Keratinocyte (primary cell): ENCODE results near the gene DNAJC8. TPM values are rescaled to one million over a fixed set of nuclear protein-coding genes. Genes with fewer than 3 reads are reported as not detected.

Source experiments
- DNase-seq: peaks from one replicate; pipeline ENCODE4 v3.0.0-alpha.2; 2011; ENCODE audit warnings: low read depth, missing footprints, low spot score
- FAIRE-seq: peaks from 2 replicates; lab custom pipeline; 2011; peaks lifted over from hg19 to GRCh38; lab: Jason Lieb, UNC
- H2AFZ ChIP-seq: 2 replicates; pipeline ENCODE4 v1.6.0; 2012; ENCODE audit warnings: low read length, control low read depth, inconsistent platforms; ENCODE audit not compliant: control insufficient read depth
- H3K27ac ChIP-seq: 2 replicates; pipeline ENCODE4 v1.5.1; 2011; ENCODE audit warnings: low read length; ENCODE audit not compliant: control insufficient read depth, insufficient read depth
- H3K27me3 ChIP-seq: 3 replicates; pipeline ENCODE4 v1.6.0; 2011; ENCODE audit warnings: low read length; ENCODE audit not compliant: control insufficient read depth, insufficient read depth; ENCODE audit errors: extremely low read depth
- H3K36me3 ChIP-seq, 2 experiments: 2 replicates in 1 of 2; 3 replicates in 1 of 2; pipeline ENCODE4 v1.5.1; 2011; ENCODE audit warnings: low read length in 2 of 2, mild to moderate bottlenecking in 1 of 2; ENCODE audit not compliant: control insufficient read depth in 2 of 2, insufficient read depth in 2 of 2; ENCODE audit errors: extremely low read depth in 1 of 2
- H3K4me1 ChIP-seq: 3 replicates; pipeline ENCODE4 v1.5.1; 2011; ENCODE audit warnings: low read length; ENCODE audit not compliant: control insufficient read depth, insufficient read depth; ENCODE audit errors: extremely low read depth
- H3K4me2 ChIP-seq: 3 replicates; pipeline ENCODE4 v1.6.0; 2011; ENCODE audit warnings: low read depth, low read length; ENCODE audit not compliant: control insufficient read depth, insufficient read depth; ENCODE audit errors: extremely low read depth
- H3K4me3 ChIP-seq, 3 experiments: fragments of 200-600 bp in 1 of 3; sonication (generic) in 1 of 3; 2 replicates in 2 of 3; 3 replicates in 1 of 3; pipeline ENCODE4 v1.5.1; 2011 to 2016; ENCODE audit warnings: low read length in 3 of 3, mild to moderate bottlenecking in 3 of 3, control low read depth in 2 of 3, inconsistent platforms in 1 of 3, low read depth in 1 of 3, mixed read lengths in 1 of 3, mixed run types in 1 of 3, moderate library complexity in 1 of 3; ENCODE audit not compliant: control insufficient read depth in 2 of 3, insufficient read depth in 2 of 3; ENCODE audit errors: extremely low read depth in 1 of 3
- H3K79me2 ChIP-seq: 2 replicates; pipeline ENCODE4 v1.6.0; 2012; ENCODE audit warnings: low read length; ENCODE audit not compliant: control insufficient read depth, insufficient read depth
- H3K9ac ChIP-seq: 3 replicates; pipeline ENCODE4 v1.6.0; 2011; ENCODE audit warnings: low read length; ENCODE audit not compliant: control insufficient read depth, insufficient read depth; ENCODE audit errors: extremely low read depth
- H3K9me1 ChIP-seq: 3 replicates; pipeline ENCODE4 v1.6.0; 2011; ENCODE audit warnings: low read length; ENCODE audit not compliant: control insufficient read depth, insufficient read depth; ENCODE audit errors: extremely low read depth
- H3K9me3 ChIP-seq: 2 replicates; pipeline ENCODE4 v1.5.1; 2012; ENCODE audit warnings: low read depth, low read length; ENCODE audit not compliant: control insufficient read depth
- H4K20me1 ChIP-seq: 3 replicates; pipeline ENCODE4 v1.6.0; 2011; ENCODE audit warnings: low read length; ENCODE audit not compliant: control insufficient read depth, insufficient read depth; ENCODE audit errors: extremely low read depth
- EZH2 ChIP-seq: IDR thresholded peaks from one replicate; pipeline ENCODE4 v1.6.1; 2012; ENCODE audit warnings: inconsistent platforms, mild to moderate bottlenecking, low read length, moderate library complexity
- dilution Hi-C: fragments of 300-500 bp; cut with MboI; formaldehyde crosslinking; loops from one replicate; pipeline ENCODE4 v1.7.0; 2020; ENCODE audit warnings: low sequenced_read_pairs; ENCODE audit not compliant: extremely low pct_ligation_motif_present
- polyA plus RNA-seq, 5 experiments: library from polyadenylated mRNA; depleted of rRNA in 3 of 5; stranded (reverse) in 3 of 5; stranded (forward) in 1 of 5; unstranded in 1 of 5; fragments of >200 nt; gene quantifications; 1 replicate in 1 of 5; 2 replicates in 3 of 5; 3 replicates in 1 of 5; pipeline versions ENCODE4 v1.2.1 to v1.2.3, GENCODE V29; 2011 to 2012; ENCODE audit warnings: missing spikeins in 2 of 5, low read depth in 1 of 5, low replicate concordance in 1 of 5
- TF ChIP-seq, protein P1 (sequence below), 3 experiments: IDR thresholded peaks in 1 of 3; conservative IDR thresholded peaks in 1 of 3; optimal IDR thresholded peaks in 1 of 3; 2 replicates in 2 of 3; 3 replicates in 1 of 3; pipeline versions ENCODE3 to v1.5.1; 2011; ENCODE audit warnings: low read length in 3 of 3, mild to moderate bottlenecking in 3 of 3, moderate library complexity in 2 of 3, control low read depth in 1 of 3, inconsistent platforms in 1 of 3; ENCODE audit not compliant: insufficient read depth in 2 of 3; ENCODE audit errors: extremely low read depth in 1 of 3

The DNAJC8 gene
- polyA plus RNA-seq, 1 donor (not counting 4 experiments of a cell fraction or from before 2014, with no cell fraction given), result 104 TPM

DNA sequence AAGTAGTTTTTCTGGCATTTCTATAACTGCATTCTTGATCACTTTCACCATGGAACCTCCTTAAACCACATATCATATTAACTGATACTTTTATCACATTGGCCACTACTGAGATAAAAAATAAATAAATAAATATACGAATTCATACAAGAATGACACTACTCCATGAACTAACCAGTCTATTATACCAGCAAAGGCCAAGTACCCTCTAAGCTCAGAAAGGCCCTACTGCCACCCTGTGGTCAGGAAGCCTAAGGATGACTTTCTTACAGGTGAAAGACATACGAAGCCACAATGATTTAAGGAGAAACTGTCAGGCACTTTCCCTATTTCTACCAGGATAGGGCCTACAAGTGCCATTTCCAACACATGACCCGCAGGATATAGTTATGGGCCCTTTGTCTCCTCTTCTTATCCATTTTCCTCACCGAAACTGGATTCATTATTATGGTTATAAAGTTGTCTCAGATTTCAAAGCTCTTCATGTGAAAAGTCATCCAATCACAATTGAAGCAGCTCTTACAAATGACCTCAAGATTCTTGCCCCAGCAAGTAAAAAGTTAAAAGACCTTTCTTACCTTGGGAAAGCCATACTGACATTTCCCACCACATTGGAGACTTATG, 23.9 kb downstream of the DNAJC8 start:
- FAIRE-seq (peak; percentile 86), DNase-seq (no peak)
- H3K36me3 ChIP-seq, result peaks cover 14 to 17% of the 10 kb centered on the region in 2 experiments

DNA sequence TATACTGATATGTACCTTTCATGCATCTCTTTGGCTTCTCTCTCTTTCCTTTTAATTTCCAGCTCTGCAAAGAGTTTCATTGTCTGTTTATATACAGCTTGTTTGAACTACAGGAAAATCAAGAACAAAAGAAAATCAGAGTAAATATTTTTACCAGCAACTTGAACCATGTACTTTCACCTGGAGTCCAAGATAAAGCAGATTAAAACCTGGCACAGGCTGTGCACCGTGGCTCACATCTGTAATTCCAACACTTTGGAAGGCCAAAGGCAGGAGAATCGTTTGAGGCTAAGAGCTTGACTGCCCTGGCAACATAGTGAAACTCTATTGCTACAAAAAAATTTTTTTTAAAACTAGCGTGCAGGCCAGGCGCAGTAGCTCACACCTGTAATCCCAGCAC, 27.6 kb downstream of the DNAJC8 start:
- Histone ChIP-seq H3K9me1 (no peaks in the 10 kb centered on the region), H3K9ac (no peak overlapping the region), H2AFZ (no peak overlapping the region), H3K4me1 (no peaks in the 10 kb centered on the region), H3K4me2 (no peak overlapping the region), H3K36me3 (peaks cover 16 to 21% of the 10 kb centered on the region in 2 experiments), H3K27ac (no peak overlapping the region), H3K4me3 (no peak overlapping the region), H4K20me1 (no peaks in the 10 kb centered on the region), H3K9me3 (no peaks in the 10 kb centered on the region), H3K27me3 (no peaks in the 10 kb centered on the region), H3K79me2 (no peaks in the 10 kb centered on the region)
- TF ChIP-seq, protein P1, sequence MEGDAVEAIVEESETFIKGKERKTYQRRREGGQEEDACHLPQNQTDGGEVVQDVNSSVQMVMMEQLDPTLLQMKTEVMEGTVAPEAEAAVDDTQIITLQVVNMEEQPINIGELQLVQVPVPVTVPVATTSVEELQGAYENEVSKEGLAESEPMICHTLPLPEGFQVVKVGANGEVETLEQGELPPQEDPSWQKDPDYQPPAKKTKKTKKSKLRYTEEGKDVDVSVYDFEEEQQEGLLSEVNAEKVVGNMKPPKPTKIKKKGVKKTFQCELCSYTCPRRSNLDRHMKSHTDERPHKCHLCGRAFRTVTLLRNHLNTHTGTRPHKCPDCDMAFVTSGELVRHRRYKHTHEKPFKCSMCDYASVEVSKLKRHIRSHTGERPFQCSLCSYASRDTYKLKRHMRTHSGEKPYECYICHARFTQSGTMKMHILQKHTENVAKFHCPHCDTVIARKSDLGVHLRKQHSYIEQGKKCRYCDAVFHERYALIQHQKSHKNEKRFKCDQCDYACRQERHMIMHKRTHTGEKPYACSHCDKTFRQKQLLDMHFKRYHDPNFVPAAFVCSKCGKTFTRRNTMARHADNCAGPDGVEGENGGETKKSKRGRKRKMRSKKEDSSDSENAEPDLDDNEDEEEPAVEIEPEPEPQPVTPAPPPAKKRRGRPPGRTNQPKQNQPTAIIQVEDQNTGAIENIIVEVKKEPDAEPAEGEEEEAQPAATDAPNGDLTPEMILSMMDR (optimal IDR thresholded peaks at IDR 0.05 in 1 of 3, IDR thresholded peaks at IDR 0.05 in 1 of 3, conservative IDR thresholded peaks at IDR 0.05 in 1 of 3; ENCODE audit: extremely low read depth in 1 of 3, insufficient read depth in 2 of 3, low read length in 3 of 3), result no peak
- no peak for TF ChIP-seq EZH2
- DNase-seq (no peak), FAIRE-seq (no peak)
- dilution Hi-C loops, result no loop called here

More for the DNA sequence above, 23.9 kb downstream of the DNAJC8 start:
- H3K9ac ChIP-seq, result no peak overlapping the region
- no peaks in the 10 kb centered on the region for H3K9me3 ChIP-seq
- no peak overlapping the region for H2AFZ ChIP-seq
- dilution Hi-C loops, result no loop called here
- no peak overlapping the region for H3K27ac ChIP-seq
- no peaks in the 10 kb centered on the region for H3K79me2 ChIP-seq
- H3K4me3 ChIP-seq, result no peak overlapping the region
- no peaks in the 10 kb centered on the region for H4K20me1 ChIP-seq
- H3K27me3 ChIP-seq, result no peaks in the 10 kb centered on the region
- TF ChIP-seq, protein P1 (optimal IDR thresholded peaks at IDR 0.05 in 1 of 3, IDR thresholded peaks at IDR 0.05 in 1 of 3, conservative IDR thresholded peaks at IDR 0.05 in 1 of 3; ENCODE audit: extremely low read depth in 1 of 3, insufficient read depth in 2 of 3, low read length in 3 of 3), result peak; percentile 62 to 77 (median 76)
- TF ChIP-seq EZH2, result no peak
- no peak overlapping the region for H3K4me2 ChIP-seq
- H3K9me1 ChIP-seq, result no peaks in the 10 kb centered on the region
- no peaks in the 10 kb centered on the region for H3K4me1 ChIP-seq
